HPDE6-E6E7 (cell line): ENCODE measurements around the gene NUCB2.

Experiments
- DNase-seq: peaks from one replicate; pipeline ENCODE4 v3.0.0; 2011; ENCODE audit warnings: missing footprints; ENCODE audit errors: extremely low spot score

NUCB2 gene

GRCh38 chr11:17268902-17269301 lies 7.6 kb upstream of the NUCB2 start:
- DNase-seq, result no peak

DNA sequence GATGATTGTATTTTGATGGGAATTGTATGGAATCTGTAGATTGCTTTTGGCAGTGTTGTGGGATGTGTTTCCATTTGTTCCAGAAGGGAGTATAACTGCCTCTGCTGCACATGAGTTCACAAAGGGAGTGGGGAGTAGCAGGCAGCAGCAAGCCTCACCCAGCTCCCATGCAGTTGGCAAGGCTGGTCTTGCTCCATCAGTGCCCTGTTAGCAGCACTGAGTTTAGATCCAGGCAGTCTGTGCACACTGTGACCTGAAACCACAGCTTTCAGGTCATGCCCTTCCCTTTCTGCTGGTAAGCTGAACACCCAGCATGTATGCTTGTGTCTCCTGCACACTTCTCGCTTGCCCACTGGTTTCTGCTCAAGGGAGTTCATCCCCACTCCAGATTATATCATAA lies 3.7 kb upstream of the NUCB2 start:
- DNase-seq, result no peak

DNA sequence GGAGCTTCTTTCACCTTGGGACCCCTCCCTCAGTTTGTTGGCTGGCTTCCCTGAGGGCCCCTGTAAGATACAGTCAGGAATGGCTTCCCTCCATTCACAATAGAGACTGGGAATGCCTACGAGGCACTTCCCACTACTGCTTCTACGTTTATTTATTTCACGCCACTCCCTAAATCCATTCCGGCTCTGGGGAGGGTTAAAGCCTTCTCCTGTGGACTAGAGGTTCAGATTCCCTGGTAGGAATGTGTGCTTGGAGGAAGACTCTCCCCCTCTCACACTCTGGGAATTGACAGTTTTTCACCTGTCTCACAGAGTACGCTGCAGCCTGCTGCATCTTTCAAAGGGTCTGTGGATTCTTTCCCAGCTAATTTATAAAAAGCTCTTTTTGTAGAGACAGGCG lies 3.3 kb upstream of the NUCB2 start:
- no peak for DNase-seq

- no peak for DNase-seq
Observed at GRCh38 chr11:17273668-17274282, 2.8 kb upstream of the NUCB2 start.

DNA sequence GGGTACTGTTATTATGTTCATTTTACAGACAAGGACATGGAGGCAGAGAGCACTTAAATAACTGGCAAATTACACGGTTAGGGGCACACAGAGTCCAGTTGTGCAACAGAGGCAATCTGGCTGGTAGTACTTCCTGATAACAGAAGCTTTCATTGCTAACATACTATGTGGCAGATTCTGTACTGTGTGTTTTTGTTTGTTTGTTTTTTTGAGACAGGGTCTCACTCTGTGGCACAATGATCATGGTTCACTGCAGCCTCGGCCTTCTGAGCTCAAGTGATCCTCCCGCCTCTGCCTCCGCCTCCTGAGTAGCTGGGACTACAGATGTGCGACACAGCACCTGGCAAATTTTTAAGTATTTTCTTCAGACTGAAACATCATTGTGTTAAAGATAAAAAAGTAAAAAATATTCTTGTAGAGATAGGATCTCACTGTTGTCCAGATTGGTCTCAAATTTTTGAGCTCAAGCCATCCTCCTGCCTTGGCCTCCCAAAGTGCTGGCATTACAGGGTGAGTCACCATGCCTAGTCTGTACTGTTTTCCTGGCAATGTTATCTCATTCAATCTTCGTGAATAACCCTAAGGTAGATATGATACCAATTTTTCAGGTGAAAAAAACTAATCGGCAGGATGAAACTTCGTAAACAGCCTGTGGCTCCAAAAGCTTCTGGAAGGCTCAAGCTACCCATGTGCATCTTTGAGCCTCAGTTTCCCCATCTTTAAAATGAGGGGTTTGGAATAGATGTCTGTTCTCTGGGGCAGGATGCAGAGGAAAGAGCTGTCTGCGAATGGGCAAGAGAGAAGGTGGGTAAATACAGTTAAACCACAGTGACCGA lies 921 bp upstream of the NUCB2 start:
- DNase-seq, result no peak

- DNase-seq, result no peak
Observed at GRCh38 chr11:17277024-17277584, 565 bp downstream of the NUCB2 start.

- DNase-seq, result no peak
Observed at GRCh38 chr11:17280494-17281127, 4.1 kb downstream of the NUCB2 start.

DNA sequence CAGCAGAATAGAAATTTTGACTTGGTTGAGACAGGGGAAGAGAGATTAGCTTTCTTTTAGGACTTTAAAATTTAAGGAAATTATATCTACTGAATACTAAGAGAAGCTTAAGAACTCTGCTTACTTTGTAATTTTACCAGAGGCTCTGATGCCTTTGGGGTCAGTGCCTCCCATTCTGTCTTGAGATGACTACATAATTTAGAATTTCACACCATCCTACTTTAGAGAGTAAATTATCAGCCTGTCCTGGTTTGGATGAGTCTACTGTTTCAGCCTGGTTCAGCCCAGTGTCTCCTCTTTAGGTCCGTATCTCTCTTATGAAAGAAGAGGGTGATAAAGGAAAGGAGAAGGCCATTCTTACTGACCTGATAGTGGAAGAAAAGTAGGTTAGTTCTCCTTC lies 9.8 kb downstream of the NUCB2 start:
- no peak for DNase-seq

GRCh38 chr11:17287058-17287457 lies 10.5 kb downstream of the NUCB2 start:
- no peak for DNase-seq

DNA sequence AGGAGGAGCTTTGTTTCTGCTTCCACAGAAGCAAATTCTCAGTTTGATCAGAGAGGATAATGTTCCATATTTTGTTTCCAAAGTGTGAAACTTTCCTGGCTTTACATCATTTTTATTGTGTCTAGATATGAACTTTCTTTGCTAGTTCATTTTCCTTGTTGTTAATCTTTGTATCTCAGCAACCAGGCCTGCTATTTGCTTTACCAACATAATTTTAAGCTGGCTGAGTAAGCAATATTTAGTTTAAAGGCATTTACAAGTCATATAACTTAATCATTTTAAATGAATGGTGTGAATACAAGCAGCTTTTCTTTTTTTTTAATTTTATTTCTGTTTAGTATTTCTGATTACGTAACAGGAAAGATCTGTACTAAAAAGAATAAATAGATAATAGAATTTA lies 15.2 kb downstream of the NUCB2 start:
- no peak for DNase-seq

- no peak for DNase-seq
Observed at GRCh38 chr11:17293311-17293710, 16.8 kb downstream of the NUCB2 start.

DNA sequence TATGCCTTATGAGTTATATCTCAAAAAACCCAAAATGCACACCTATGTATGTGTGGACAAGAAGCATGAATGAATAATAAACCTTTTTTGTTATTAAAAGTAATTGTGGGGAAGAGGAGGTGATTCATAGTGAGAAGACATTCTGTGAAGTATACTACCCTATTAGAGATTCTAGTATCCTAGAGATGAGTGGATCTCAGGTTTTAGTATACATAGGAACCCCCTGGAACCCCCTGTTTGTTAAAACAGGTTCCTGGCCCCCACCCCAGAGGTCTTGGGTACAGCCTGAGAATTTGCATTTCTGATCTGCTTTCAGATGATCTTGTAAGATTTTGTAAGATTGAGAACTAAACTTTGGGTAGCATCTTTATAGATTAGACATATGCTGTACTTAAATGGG lies 17.5 kb downstream of the NUCB2 start:
- no peak for DNase-seq

DNA sequence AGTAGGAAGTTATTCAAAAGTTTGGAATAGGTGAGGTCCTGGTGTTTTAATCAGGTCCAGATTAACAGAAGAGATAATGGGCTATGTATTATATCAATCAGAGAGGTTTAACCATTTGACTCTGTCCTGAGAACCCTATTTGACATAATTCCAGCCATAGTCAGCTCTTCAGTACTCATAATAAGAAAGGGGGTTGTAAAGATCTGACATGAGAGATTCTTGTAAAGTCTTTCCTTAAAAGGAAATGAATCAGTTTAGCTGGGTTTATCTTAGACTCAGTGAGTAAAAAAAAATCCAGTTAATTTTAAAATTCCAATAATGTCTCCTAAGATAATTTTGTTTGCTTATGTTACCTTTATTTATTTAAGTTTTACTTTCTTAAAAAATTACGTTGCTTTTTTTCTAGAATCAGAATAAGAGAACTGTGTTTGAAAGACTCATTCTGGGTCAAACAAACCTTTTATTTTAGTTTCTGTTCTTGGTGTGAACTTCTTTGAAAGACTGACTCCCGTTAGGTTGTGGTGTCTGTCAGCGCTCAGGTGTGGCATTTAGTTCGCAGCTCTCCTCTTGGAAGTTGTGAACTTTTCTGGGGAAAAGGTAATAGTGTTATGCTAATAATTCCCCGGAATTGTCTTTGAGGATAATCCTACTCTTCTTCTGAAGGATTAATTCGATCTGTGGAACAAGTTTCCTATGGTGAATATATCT lies 20.5 kb downstream of the NUCB2 start:
- DNase-seq, result no peak

GRCh38 chr11:17298302-17298701 lies 21.8 kb downstream of the NUCB2 start:
- no peak for DNase-seq

GRCh38 chr11:17300372-17300771 lies 23.8 kb downstream of the NUCB2 start:
- no peak for DNase-seq

DNA sequence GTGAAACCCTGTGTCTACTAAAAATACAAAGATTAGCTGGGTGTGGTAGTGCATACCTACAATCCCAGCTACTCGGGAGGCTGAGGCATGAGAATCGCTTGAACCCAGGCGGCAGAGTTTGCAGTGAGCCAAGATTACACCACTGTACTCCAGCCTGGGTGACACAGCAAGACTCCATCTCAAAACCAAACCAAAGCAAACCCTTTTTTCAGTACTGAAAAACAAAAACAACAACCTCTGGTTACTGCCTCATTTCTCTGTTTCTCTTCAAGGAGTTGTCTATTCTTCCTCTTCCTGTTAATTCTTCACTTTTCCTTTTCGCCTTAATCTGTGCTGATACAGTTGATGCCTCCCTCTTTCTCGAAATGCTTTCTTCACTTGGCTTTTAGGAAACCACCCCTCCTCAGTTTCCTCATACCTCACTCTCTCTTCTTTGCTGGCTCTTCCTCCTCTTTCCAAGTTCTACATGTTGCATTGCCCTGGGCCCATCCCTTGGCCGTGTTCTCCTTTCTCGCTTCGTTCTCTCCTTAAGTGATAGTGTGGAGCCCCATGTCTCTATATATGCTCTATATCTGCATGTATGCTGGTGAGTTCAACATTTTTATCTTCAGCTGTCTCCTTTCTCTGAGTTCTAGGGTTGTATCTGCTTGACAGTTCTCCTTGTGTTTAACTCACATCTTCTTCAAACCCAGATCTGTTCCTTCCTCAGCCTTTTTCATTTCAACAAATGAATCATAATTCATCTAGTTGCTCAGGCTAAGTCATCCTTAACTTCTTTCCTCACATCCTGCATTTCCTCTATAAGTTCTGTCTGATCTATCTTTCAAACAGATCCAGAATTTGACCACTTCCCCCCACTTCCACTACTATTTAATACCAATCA lies 37.1 kb downstream of the NUCB2 start:
- DNase-seq, result no peak

DNA sequence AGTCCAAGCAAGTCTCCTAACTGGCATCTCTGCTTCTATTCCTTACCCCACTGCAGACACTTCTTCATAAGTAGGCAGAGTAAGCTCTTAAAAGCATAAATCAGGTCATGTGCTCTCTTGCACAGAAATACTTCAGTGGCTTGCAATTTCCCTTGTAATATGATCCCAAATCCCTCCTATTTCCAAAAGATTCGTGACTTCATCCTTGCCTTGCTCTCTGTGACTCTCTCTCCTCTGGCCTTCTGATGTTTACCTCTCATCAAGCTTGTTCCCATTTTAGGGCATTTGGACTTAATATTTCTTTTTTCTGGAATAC lies 37.7 kb downstream of the NUCB2 start:
- peak; percentile 9 for DNase-seq

GRCh38 chr11:17314904-17315426 lies 38.4 kb downstream of the NUCB2 start:
- no peak for DNase-seq

GRCh38 chr11:17328871-17329494 lies 52.4 kb downstream of the NUCB2 start:
- DNase-seq, result no peak

DNA sequence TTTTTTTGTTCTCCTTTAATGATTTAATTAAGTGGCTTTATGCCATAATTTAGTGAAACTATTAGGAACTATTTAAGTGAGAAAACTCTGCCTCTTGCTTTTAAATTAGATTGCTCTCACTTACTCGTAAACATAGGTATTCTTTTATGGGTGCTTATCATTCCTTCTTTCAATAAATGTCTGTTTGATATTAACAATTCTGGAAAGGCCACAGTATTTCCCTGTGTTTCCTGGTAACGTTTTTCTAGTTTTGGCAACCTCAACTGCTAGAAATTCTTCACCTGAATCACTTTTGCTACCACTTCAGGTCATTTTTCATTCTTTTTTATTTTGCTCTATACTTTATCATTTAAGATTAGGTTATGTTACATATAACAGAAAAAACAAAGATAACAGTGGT lies 55.1 kb downstream of the NUCB2 start:
- DNase-seq, result no peak
